ENCODE data around the gene CDKN1C. TPM values are rescaled to one million over a fixed set of nuclear protein-coding genes. Genes with fewer than 3 reads are reported as not detected.

Gene CDKN1C
- polyA plus RNA-seq, 1 donor from 2014 or later = 36.7 TPM

DNA sequence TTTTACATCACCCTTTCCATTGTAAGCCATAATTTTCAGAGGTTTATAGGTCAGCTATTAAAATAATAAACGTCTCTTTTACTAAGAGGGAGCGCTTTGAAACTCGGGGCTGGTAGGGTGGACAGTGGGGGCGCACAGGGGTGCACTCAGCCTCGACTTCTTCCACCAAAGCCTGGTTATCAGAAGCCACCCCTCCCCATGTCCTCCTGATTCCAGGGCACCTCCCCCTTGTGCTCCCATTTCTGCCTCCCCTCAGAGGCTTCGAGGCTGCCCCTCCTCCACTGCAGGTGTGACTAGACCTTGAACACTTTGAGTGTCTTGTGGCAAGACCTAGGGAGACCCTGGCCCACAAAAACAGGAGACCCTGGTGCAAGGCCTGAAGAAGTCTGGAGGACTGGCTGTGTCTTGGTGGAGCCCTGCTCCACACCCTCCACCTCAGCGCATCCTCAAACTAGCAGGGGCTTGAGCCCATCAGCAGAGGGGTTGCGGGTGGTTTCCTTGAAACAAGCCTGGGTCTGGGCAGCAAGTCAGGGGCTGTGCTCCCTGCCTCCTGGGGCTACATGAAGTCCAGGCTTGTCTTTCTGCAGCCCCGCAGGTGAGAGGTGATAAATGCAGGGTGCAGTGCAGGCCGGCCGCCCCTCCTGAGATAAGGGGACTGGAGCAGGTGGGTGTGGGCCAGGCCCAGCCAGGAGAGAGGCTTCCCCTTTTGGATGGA is 3.0 kb downstream of the CDKN1C start:
- Histone ChIP-seq H3K4me2 (ENCODE audit: low read length) (no peak overlapping the region), H3K9me3 (ENCODE audit: low read length) (no peaks in the 10 kb centered on the region), H3K9me2 (ENCODE audit: insufficient read depth, low read length) (no peaks in the 10 kb centered on the region), H3K9ac (ENCODE audit: low read length) (no peak overlapping the region), H3K27ac (ENCODE audit: low read length) (no peak overlapping the region), H3K36me3 (ENCODE audit: insufficient read depth, low read length) (no peaks in the 10 kb centered on the region), H3K4me3 (ENCODE audit: low read length) (peak overlapping the region; percentile 69), H4K20me1 (ENCODE audit: insufficient read depth) (no peaks in the 10 kb centered on the region), H3F3A (ENCODE audit: insufficient read depth, low read length, poor library complexity, severe bottlenecking) (no peaks in the 10 kb centered on the region), H3K79me2 (replicated peaks; ENCODE audit: insufficient read depth, low read length) (peaks cover 10% of the 10 kb centered on the region), H3K27me3 (ENCODE audit: insufficient read depth, low read depth, low read length) (peaks cover 5% of the 10 kb centered on the region), H2AFZ (ENCODE audit: low read depth, low read length) (no peak overlapping the region)
- TF ChIP-seq RAD21 (conservative IDR thresholded peaks at IDR 0.05) = no peak
- no peak for TF ChIP-seq CTCF (IDR thresholded peaks at IDR 0.05; ENCODE audit: poor library complexity, severe bottlenecking)
- TF ChIP-seq MXI1 (conservative IDR thresholded peaks at IDR 0.05; ENCODE audit: poor library complexity, severe bottlenecking) = no peak
- no peak for TF ChIP-seq POLR2AphosphoS5 (IDR thresholded peaks at IDR 0.05)
- no peak for TF ChIP-seq REST (IDR thresholded peaks at IDR 0.05; ENCODE audit: borderline replicate concordance)
- TF ChIP-seq EP300 (conservative IDR thresholded peaks at IDR 0.05; ENCODE audit: poor library complexity, severe bottlenecking) = no peak
- no peak for TF ChIP-seq EZH2 (IDR thresholded peaks at IDR 0.05; ENCODE audit: borderline replicate concordance, insufficient read depth, low read length, poor library complexity, severe bottlenecking)
- no peak for TF ChIP-seq TAF1 (IDR thresholded peaks at IDR 0.05; ENCODE audit: low read depth)
- TF ChIP-seq SMC3 (conservative IDR thresholded peaks at IDR 0.05; ENCODE audit: poor library complexity) = no peak

GRCh38 chr11:2881981-2882375 is 3.6 kb downstream of the CDKN1C start:
- H3K4me2 ChIP-seq (ENCODE audit: low read length) = no peak overlapping the region
- H3K79me2 ChIP-seq (replicated peaks; ENCODE audit: insufficient read depth, low read length) = peaks cover 10% of the 10 kb centered on the region
- peaks cover 5% of the 10 kb centered on the region for H3K27me3 ChIP-seq (ENCODE audit: insufficient read depth, low read depth, low read length)
- no peak overlapping the region for H3K27ac ChIP-seq (ENCODE audit: low read length)
- no peaks in the 10 kb centered on the region for H3K9me3 ChIP-seq (ENCODE audit: low read length)
- H3F3A ChIP-seq (ENCODE audit: insufficient read depth, low read length, poor library complexity, severe bottlenecking) = no peaks in the 10 kb centered on the region
- no peak overlapping the region for H2AFZ ChIP-seq (ENCODE audit: low read depth, low read length)
- H4K20me1 ChIP-seq (ENCODE audit: insufficient read depth) = no peaks in the 10 kb centered on the region
- no peaks in the 10 kb centered on the region for H3K36me3 ChIP-seq (ENCODE audit: insufficient read depth, low read length)
- H3K9me2 ChIP-seq (ENCODE audit: insufficient read depth, low read length) = no peaks in the 10 kb centered on the region
- H3K4me3 ChIP-seq (ENCODE audit: low read length) = no peak overlapping the region
- H3K9ac ChIP-seq (ENCODE audit: low read length) = no peak overlapping the region
- no peak for TF ChIP-seq POLR2AphosphoS5 (IDR thresholded peaks at IDR 0.05)
- no peak for TF ChIP-seq EZH2 (IDR thresholded peaks at IDR 0.05; ENCODE audit: borderline replicate concordance, insufficient read depth, low read length, poor library complexity, severe bottlenecking)
- no peak for TF ChIP-seq TAF1 (IDR thresholded peaks at IDR 0.05; ENCODE audit: low read depth)

Measured in neural cell (in vitro differentiated cells).